Progenitor cell of endocrine pancreas (in vitro differentiated cells): ENCODE data around the gene USP3. TPM values are rescaled to one million over a fixed set of nuclear protein-coding genes. Genes with fewer than 3 reads are reported as not detected.
"Not testable (repeated sequence)": the region's sequence is repeated elsewhere in the genome, so short reads cannot be mapped to it uniquely, and the experiment has no call there.

ENCODE experiments used
- DNase-seq: peaks from one replicate; pipeline ENCODE4 v3.0.0; 2021; ENCODE audit warnings: low spot score; ENCODE audit not compliant: unreplicated experiment
- H3K27ac Mint-ChIP-seq: 2 replicates; pipeline ENCODE4 v1.8.0; 2021; ENCODE audit warnings: mild to moderate bottlenecking, moderate library complexity, mixed read lengths
- H3K27me3 Mint-ChIP-seq: 2 replicates; pipeline ENCODE4 v1.8.0; 2021; ENCODE audit warnings: mixed read lengths
- H3K36me3 Mint-ChIP-seq: 2 replicates; pipeline ENCODE4 v1.8.0; 2022; ENCODE audit warnings: mixed read lengths; ENCODE audit not compliant: insufficient read depth
- H3K4me1 Mint-ChIP-seq: 2 replicates; pipeline ENCODE4 v1.8.0; 2021; ENCODE audit warnings: low read depth, mixed read lengths
- H3K4me3 Mint-ChIP-seq: 2 replicates; pipeline ENCODE4 v1.8.0; 2021; ENCODE audit warnings: low read depth, mild to moderate bottlenecking, moderate library complexity, mixed read lengths
- H3K9me3 Mint-ChIP-seq: 2 replicates; pipeline ENCODE4 v1.8.0; 2021; ENCODE audit warnings: low read depth, mixed read lengths
- CTCF ChIP-seq: fragments of 200-600 bp; sonication (generic); IDR thresholded peaks from one replicate; pipeline ENCODE4 v1.5.0; 2021; ENCODE audit warnings: antibody characterized with exemption, mild to moderate bottlenecking; ENCODE audit not compliant: unreplicated experiment
- total RNA-seq: library from RNA; stranded (reverse); gene quantifications from 2 replicates; pipeline ENCODE4 v1.2.1, GENCODE V29; 2021

Gene USP3
- total RNA-seq, 1 donor from 2014 or later: 77.0 TPM

- H3K4me1 Mint-ChIP-seq: peaks cover 4% of the 10 kb centered on the region
- no peak for TF ChIP-seq CTCF
- H3K4me3 Mint-ChIP-seq: no peak overlapping the region
- H3K27me3 Mint-ChIP-seq: peaks cover 3% of the 10 kb centered on the region
- H3K36me3 Mint-ChIP-seq: no peaks in the 10 kb centered on the region
- DNase-seq: no peak
- H3K27ac Mint-ChIP-seq: no peak overlapping the region
- no peaks in the 10 kb centered on the region for H3K9me3 Mint-ChIP-seq
Observed at GRCh38 chr15:63484433-63485186, 19.8 kb upstream of the USP3 start.

GRCh38 chr15:63487076-63487757 is 17.2 kb upstream of the USP3 start:
- Mint-ChIP-seq H3K4me1 (peaks cover 1% of the 10 kb centered on the region), H3K27me3 (peaks cover 10% of the 10 kb centered on the region), H3K4me3 (no peak overlapping the region), H3K36me3 (no peaks in the 10 kb centered on the region), H3K27ac (no peak overlapping the region), H3K9me3 (no peaks in the 10 kb centered on the region)
- DNase-seq: peak; percentile 79
- peak; percentile 87 for TF ChIP-seq CTCF

GRCh38 chr15:63487758-63488397 is 16.5 kb upstream of the USP3 start:
- H3K4me1 Mint-ChIP-seq, H3K36me3 Mint-ChIP-seq, DNase-seq, H3K4me3 Mint-ChIP-seq, H3K9me3 Mint-ChIP-seq, H3K27ac Mint-ChIP-seq: not testable (repeated sequence)
- H3K27me3 Mint-ChIP-seq: peaks cover 10% of the 10 kb centered on the region

GRCh38 chr15:63488398-63488960 is 15.9 kb upstream of the USP3 start:
- peaks cover 15% of the 10 kb centered on the region for H3K27me3 Mint-ChIP-seq
- H3K4me3 Mint-ChIP-seq: no peak overlapping the region
- no peak for DNase-seq

GRCh38 chr15:63489352-63489751 is 15.0 kb upstream of the USP3 start:
- Mint-ChIP-seq H3K36me3 (no peaks in the 10 kb centered on the region), H3K4me1 (peaks cover 1% of the 10 kb centered on the region), H3K9me3 (no peaks in the 10 kb centered on the region), H3K27ac (no peak overlapping the region), H3K4me3 (no peak overlapping the region), H3K27me3 (peaks cover 19% of the 10 kb centered on the region)
- DNase-seq: no peak
- no peak for TF ChIP-seq CTCF

More at GRCh38 chr15:63488398-63488960, 15.9 kb upstream of the USP3 start:
- TF ChIP-seq CTCF: no peak
- Mint-ChIP-seq H3K4me1 (peaks cover 1% of the 10 kb centered on the region), H3K36me3 (no peaks in the 10 kb centered on the region), H3K9me3 (no peaks in the 10 kb centered on the region), H3K27ac (no peak overlapping the region)
